AG10803 (cell line): Measurements from ENCODE around the gene KRTAP5-6.

Source experiments
- DNase-seq: peaks from one replicate; pipeline ENCODE4 v3.0.0; 2010; ENCODE audit warnings: low read depth
- H3K4me3 ChIP-seq: 2 replicates; pipeline ENCODE4 v1.5.1; 2011; ENCODE audit warnings: mild to moderate bottlenecking, low read length, control low read depth
- CTCF ChIP-seq: conservative IDR thresholded peaks from 2 replicates; pipeline ENCODE4 v1.5.1; 2011; ENCODE audit warnings: mild to moderate bottlenecking, low read length, control low read depth, inconsistent platforms

KRTAP5-6 gene

GRCh38 chr11:1731451-1732059, 34.6 kb downstream of the KRTAP5-6 start:
- H3K4me3 ChIP-seq: no peak overlapping the region
- TF ChIP-seq CTCF: no peak
- no peak for DNase-seq

GRCh38 chr11:1732418-1733008, 35.5 kb downstream of the KRTAP5-6 start:
- no peak overlapping the region for H3K4me3 ChIP-seq
- no peak for TF ChIP-seq CTCF
- DNase-seq: no peak

GRCh38 chr11:1733009-1733715, 36.2 kb downstream of the KRTAP5-6 start:
- H3K4me3 ChIP-seq: no peak overlapping the region
- no peak for TF ChIP-seq CTCF
- DNase-seq: no peak

- no peak for DNase-seq
- no peak overlapping the region for H3K4me3 ChIP-seq
- TF ChIP-seq CTCF: no peak
Measured at GRCh38 chr11:1733716-1734640, 37.0 kb downstream of the KRTAP5-6 start.

GRCh38 chr11:1734641-1735081, 37.7 kb downstream of the KRTAP5-6 start:
- TF ChIP-seq CTCF: no peak
- DNase-seq: no peak
- no peak overlapping the region for H3K4me3 ChIP-seq

GRCh38 chr11:1735271-1735670, 38.3 kb downstream of the KRTAP5-6 start:
- no peak for DNase-seq
- TF ChIP-seq CTCF: no peak
- no peak overlapping the region for H3K4me3 ChIP-seq
